AG20443 (cell line): ENCODE results near the gene SPRR2F.
"Not testable (repeated sequence)": the region's sequence is repeated elsewhere in the genome, so short reads cannot be mapped to it uniquely, and the experiment has no call there.

Experiments
- DNase-seq: peaks from one replicate; pipeline ENCODE4 v3.0.0; 2012; ENCODE audit warnings: low spot score, mixed read lengths

SPRR2F gene

GRCh38 chr1:153113416-153113815 is at the start of gene SPRR2F:
SPRR2F (minus strand) TSS chr1:153113516; CDS start chr1:153112733, 783 bp downstream.
- no peak for DNase-seq

- DNase-seq = no peak
These were observed 42.2 kb upstream of the SPRR2F start for GRCh38 chr1:153155541-153155940.

DNA sequence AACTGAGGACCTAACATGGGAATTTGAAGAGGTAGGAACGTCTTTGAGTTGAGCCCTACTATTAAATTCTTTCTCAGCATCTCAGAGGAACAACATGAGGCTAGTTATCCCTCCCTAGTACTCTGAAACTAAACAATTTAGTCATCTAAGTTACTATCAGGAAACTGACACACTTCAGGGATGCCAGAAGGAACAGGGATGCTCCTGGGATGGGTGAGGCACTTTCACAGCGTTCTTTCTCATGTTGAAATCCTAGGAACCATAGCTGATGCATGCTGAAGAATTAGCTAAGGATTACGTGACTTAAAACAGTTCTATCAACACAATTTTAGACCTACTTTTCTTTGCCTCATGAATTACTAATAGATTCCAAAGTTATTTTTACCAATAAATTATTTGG is 39.2 kb upstream of the SPRR2F start:
- no peak for DNase-seq

GRCh38 chr1:153150846-153151245 is 37.5 kb upstream of the SPRR2F start, which contains the start of gene SPRR2G:
SPRR2G (minus strand) TSS chr1:153150890; CDS start chr1:153150110, 780 bp downstream.
- DNase-seq = no peak

DNA sequence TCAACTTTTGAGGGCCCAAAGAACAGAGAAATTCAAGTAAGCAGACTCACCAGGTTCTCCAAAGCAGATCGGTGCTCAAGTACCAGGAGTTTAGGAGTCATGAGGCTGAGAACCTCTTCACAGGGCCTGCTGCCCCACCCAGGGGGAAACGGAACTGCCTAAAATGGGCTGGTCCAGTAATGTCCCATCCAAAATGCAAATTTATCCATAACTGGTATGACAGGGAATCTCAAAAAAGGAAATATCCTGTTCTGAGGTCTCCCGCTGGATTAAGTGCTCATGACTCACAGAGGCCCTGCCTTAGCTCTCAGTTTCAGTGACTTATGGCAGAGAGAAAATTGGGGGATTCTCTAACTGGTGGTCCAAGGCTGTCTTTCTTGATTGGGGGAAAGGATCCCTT is 28.1 kb upstream of the SPRR2F start:
- DNase-seq = no peak

- DNase-seq = no peak
These were observed 27.2 kb upstream of the SPRR2F start for GRCh38 chr1:153140484-153140883.

GRCh38 chr1:153133743-153134142 is 20.4 kb upstream of the SPRR2F start:
- DNase-seq = no peak

DNA sequence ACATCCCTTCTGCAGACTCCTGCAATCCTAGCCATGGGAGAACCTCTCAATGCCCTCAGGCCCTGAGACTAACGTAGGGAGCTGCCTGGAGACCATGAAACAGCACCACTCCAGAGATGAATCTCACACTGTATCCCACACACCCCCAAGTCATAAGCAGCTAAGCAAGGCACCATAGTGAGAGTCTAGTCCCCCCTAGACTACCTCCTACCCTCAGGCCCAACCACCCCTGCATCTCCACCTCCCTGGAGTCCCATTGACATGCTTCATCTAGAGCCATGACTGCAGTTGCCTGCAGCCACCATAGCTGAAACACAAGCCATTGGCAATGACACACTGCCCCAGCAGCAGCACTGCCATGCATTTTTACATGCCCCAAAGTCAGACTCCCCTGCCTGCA is 20.0 kb upstream of the SPRR2F start:
- no peak for DNase-seq

DNA sequence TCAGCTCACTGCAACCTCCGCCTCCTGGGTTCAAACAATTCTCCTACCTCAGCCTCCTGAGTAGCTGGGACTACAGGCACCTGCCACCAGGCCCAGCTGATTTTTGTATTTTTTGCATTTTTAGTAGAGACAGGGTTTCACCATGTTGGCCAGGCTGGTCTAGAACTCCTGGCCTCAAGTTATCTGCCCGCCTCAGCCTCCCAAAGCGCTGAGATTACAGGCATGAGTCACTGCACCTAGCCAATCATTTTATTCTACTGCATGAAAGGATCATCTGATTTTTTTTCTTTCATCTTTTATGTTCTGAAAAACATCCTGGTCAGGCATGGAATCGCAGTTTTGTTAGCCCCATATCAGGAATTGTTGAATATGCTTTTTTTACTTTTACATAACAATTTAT is 15.4 kb upstream of the SPRR2F start:
- not testable (repeated sequence) for DNase-seq

GRCh38 chr1:153127296-153127695 is 14.0 kb upstream of the SPRR2F start:
- DNase-seq = no peak

- no peak for DNase-seq
These were observed 12.2 kb upstream of the SPRR2F start for GRCh38 chr1:153125536-153125935.

DNA sequence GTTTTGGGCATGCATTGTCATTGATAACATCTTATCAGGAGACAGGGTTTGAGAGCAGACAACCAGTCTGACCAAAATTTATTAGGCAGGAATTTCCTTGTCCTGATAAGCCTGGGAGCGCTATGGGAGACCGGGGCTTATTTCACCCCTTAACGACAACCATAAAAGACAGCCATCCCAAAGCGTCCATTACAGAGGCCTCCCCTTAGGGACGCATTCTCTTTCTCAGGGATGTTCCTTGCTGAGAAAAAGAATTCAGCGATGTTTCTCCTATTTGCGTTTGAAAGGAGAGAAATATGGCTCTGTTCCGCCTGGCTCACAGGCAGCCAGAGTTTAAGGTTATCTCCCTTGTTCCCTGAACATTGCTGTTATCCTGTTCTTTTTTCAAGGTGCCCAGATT is 10.5 kb upstream of the SPRR2F start:
- DNase-seq = not testable (repeated sequence)

GRCh38 chr1:153122831-153123421 is 9.6 kb upstream of the SPRR2F start:
- DNase-seq = no peak

- DNase-seq = no peak
These were observed 7.6 kb upstream of the SPRR2F start for GRCh38 chr1:153120945-153121344.

- no peak for DNase-seq
These were observed 6.2 kb upstream of the SPRR2F start for GRCh38 chr1:153119491-153119971.

DNA sequence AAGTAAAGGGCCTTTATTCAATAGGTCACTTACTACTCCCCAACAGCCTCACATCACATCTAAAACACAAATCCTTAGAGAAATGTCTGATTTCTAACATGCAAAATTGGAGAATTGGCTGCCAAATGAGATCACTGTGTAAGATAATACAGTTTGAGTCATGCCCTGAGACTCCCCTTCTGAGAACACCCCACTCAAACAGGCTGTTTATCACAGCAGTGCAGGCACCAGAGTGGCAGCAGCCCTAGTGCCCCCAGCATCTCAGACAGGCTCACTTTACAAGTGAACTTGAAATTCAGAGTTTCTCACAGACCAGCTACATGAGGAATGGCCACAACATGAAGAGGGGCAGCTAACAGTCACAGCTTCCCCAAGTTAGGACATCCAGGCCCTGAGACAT is 1.9 kb upstream of the SPRR2F start:
- not testable (repeated sequence) for DNase-seq

- DNase-seq = not testable (repeated sequence)
These were observed 862 bp downstream of the SPRR2F start for GRCh38 chr1:153112454-153112853.

- DNase-seq = no peak
These were observed 13.1 kb downstream of the SPRR2F start for GRCh38 chr1:153100245-153100644.

- no peak for DNase-seq
These were observed 13.8 kb downstream of the SPRR2F start for GRCh38 chr1:153099461-153100045.

DNA sequence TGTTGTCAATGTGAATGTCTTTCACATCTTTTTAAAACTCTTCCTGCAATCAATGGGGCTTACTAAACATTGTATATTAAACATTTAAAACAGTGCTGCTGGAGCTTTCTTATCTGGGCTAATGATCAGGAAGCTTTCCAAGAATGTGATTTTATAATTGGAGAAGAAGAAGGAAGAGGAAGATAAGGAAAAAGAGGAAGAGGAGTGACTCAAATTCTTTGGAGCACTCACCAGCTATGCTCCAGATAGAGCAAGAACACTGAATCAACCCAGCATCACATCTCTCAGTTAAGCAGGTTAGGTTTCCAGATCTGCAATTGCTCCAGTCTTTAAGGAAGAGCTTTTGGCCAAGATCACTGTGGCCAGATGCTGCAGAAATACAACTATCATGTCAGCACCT is 17.6 kb downstream of the SPRR2F start:
- DNase-seq = no peak

DNA sequence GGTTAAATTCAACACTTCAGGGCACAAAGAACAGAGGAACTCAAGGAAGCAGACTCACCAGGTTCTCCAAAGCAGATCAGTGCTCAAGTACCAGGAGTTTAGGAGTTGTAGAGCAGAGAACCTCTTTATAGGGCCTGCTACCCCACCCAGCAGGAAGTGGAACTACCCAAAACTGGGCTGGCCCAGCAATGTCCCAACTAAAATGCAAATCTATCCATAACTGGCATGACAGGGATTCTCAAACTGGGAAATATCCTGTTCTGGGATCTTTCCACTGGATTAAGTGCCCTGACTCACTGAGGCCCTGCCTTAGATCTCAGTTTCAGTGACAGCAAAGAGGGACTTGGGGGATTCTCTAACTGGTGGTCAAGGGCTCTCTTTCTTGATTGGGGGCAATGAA is 18.9 kb downstream of the SPRR2F start, which contains the start of gene SPRR2E:
SPRR2E (minus strand) TSS at position 101 of the 400 bp plus-strand sequence. CDS start 775 bp downstream, outside the sequence.
- DNase-seq = no peak

DNA sequence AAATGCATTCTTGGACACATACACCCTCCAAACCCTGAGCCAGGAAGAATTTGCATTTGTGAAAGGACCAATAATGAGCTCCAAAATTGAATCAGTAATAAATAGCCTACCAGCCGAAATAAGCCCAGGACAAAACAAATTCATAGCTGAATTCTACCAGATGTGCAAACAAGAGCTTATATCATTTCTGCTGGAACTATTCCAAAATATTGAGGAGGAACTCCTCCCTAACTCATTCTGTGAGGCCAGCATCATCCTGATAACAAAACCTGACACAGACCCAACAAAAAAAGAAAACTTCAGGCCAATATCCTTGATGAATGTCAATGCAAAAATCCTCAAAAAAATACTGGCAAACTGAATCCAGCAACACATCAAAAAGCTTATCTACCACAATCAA is 25.7 kb downstream of the SPRR2F start:
- no peak for DNase-seq

DNA sequence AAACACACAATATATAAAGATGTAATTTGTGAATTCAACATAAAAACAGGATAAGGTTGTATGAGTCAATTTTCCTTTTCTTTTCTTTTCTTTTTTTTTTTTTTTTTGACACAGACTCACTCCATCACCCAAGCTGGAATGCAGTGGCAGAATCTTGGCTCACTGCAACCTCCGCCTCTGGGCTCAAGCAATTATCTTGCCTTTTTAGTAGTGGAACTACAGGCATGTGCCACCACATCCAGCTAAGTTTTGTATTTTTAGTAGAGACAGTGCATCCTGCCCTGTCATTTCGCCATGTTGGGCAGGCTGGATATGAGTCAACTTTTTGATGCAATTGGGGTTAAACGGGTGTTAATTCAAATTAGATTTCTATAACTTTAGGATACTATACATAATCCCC is 31.6 kb downstream of the SPRR2F start:
- no peak for DNase-seq
